Uterus (tissue), 2 donors: Measurements from ENCODE around the gene BEND6.

Source experiments
- POLR2A ChIP-seq, 2 donors: fragments of 450-650 bp; IDR thresholded peaks; one replicate each; pipeline ENCODE4 v1.6.1; 2016; ENCODE audit warnings: antibody characterized with exemption in 2 of 2, mild to moderate bottlenecking in 1 of 2, moderate library complexity in 1 of 2
- TF ChIP-seq, protein P1 (sequence below), 4 experiments: fragments of 200-600 bp in 2 of 4; fragments of 450-650 bp in 2 of 4; sonication (generic) in 2 of 4; IDR thresholded peaks; one replicate each; pipeline ENCODE4 v1.5.1; 2016 to 2019; ENCODE audit warnings: antibody characterized with exemption in 4 of 4, mild to moderate bottlenecking in 2 of 4, moderate library complexity in 1 of 4

GRCh38 chr6:56949265-56949664 is 5.6 kb upstream of the BEND6 start:
- TF ChIP-seq POLR2A (IDR thresholded peaks at IDR 0.05), result no peak
- TF ChIP-seq, protein P1, sequence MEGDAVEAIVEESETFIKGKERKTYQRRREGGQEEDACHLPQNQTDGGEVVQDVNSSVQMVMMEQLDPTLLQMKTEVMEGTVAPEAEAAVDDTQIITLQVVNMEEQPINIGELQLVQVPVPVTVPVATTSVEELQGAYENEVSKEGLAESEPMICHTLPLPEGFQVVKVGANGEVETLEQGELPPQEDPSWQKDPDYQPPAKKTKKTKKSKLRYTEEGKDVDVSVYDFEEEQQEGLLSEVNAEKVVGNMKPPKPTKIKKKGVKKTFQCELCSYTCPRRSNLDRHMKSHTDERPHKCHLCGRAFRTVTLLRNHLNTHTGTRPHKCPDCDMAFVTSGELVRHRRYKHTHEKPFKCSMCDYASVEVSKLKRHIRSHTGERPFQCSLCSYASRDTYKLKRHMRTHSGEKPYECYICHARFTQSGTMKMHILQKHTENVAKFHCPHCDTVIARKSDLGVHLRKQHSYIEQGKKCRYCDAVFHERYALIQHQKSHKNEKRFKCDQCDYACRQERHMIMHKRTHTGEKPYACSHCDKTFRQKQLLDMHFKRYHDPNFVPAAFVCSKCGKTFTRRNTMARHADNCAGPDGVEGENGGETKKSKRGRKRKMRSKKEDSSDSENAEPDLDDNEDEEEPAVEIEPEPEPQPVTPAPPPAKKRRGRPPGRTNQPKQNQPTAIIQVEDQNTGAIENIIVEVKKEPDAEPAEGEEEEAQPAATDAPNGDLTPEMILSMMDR (IDR thresholded peaks at IDR 0.05), result no peak
